ENCODE data around the gene TFE3. TPM values are rescaled to one million over a fixed set of nuclear protein-coding genes. Genes with fewer than 3 reads are reported as not detected.

TFE3 gene
- total RNA-seq, 1 experiment from 2014 or later = 71.7 TPM

DNA sequence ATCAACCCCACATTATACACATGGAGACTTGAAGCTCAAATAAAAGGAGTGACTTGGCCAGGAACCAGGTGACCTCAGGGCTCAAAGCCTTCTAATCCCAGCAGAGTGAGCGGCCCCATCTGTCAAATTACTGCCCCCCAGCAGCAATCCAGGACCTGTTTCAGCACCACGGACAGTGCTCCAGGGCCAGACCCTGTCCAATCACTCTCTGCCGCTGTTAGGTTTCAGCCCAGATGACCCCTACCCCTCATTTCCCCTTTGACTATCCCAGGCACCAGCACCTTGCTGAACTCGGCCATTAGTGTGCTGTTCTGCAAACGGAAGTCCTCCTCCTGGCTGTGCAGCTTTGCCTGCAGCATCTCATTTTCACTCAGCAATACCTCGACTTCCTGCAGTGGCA is 46.2 kb downstream of the TFE3 start:
- intact Hi-C loops (cut with micrococcal nuclease) = no loop called here
- no peak for DNase-seq (ENCODE audit: unreplicated experiment)
- Mint-ChIP-seq H3K27me3 (ENCODE audit: insufficient read depth, unreplicated experiment) (no peaks in the 10 kb centered on the region), H3K4me3 (ENCODE audit: unreplicated experiment) (no peak overlapping the region), H3K36me3 (ENCODE audit: insufficient read depth, unreplicated experiment) (peaks cover 49% of the 10 kb centered on the region), H3K4me1 (ENCODE audit: insufficient read depth, unreplicated experiment) (peaks cover 10% of the 10 kb centered on the region), H3K9me3 (ENCODE audit: unreplicated experiment) (no peaks in the 10 kb centered on the region), H3K27ac (ENCODE audit: low read depth, unreplicated experiment) (no peak overlapping the region)
- TF ChIP-seq, protein P1, sequence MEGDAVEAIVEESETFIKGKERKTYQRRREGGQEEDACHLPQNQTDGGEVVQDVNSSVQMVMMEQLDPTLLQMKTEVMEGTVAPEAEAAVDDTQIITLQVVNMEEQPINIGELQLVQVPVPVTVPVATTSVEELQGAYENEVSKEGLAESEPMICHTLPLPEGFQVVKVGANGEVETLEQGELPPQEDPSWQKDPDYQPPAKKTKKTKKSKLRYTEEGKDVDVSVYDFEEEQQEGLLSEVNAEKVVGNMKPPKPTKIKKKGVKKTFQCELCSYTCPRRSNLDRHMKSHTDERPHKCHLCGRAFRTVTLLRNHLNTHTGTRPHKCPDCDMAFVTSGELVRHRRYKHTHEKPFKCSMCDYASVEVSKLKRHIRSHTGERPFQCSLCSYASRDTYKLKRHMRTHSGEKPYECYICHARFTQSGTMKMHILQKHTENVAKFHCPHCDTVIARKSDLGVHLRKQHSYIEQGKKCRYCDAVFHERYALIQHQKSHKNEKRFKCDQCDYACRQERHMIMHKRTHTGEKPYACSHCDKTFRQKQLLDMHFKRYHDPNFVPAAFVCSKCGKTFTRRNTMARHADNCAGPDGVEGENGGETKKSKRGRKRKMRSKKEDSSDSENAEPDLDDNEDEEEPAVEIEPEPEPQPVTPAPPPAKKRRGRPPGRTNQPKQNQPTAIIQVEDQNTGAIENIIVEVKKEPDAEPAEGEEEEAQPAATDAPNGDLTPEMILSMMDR (IDR thresholded peaks at IDR 0.05; ENCODE audit: unreplicated experiment) = no peak
- BruUV-seq (replicated peaks) = no TSS peak
- ChIA-PET CTCF (no interaction called here), POLR2A (interaction anchor here (0.7 kb wide), 2 partner anchors 21 to 394 kb away, joined by 3 read pairs; no protein-coding TSS in a partner anchor)

DNA sequence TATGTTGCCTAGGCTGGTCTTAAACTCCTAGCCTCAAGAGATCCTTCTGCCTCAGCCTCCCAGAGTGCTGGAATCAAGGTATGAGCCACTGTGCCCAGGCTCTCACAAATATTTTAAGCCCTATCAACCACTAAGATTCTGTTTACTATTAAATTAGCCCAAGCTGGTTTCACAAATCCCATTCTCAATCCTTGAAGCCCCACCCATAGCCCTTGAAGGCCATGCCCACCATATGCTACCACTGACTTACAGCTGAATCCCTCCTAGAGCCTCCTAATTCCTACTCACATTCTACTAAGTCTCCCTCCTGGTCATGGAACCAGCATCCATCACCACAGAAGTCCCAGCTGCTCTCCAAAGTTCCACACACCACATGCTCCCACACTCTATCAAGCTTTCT is 50.8 kb downstream of the TFE3 start:
- ChIA-PET POLR2A (interaction anchor here (0.8 to 1.0 kb wide), 2 partner anchors 10 to 34 kb away, joined by 3 read pairs; partner anchors contain the start of gene GRIPAP1), CTCF (interaction anchor here (1.4 kb wide), 1 partner anchor 18 kb away, joined by 3 read pairs; no protein-coding TSS in a partner anchor)
- Mint-ChIP-seq H3K9me3 (ENCODE audit: unreplicated experiment) (no peaks in the 10 kb centered on the region), H3K4me1 (ENCODE audit: insufficient read depth, unreplicated experiment) (no peaks in the 10 kb centered on the region), H3K4me3 (ENCODE audit: unreplicated experiment) (no peak overlapping the region), H3K27ac (ENCODE audit: low read depth, unreplicated experiment) (no peak overlapping the region), H3K36me3 (ENCODE audit: insufficient read depth, unreplicated experiment) (peaks cover 37% of the 10 kb centered on the region), H3K27me3 (ENCODE audit: insufficient read depth, unreplicated experiment) (no peaks in the 10 kb centered on the region)
- no TSS peak for BruUV-seq (replicated peaks)
- TF ChIP-seq, protein P1 (IDR thresholded peaks at IDR 0.05; ENCODE audit: unreplicated experiment) = no peak
- no peak for DNase-seq (ENCODE audit: unreplicated experiment)
- intact Hi-C loops (cut with micrococcal nuclease) = no loop called here

DNA sequence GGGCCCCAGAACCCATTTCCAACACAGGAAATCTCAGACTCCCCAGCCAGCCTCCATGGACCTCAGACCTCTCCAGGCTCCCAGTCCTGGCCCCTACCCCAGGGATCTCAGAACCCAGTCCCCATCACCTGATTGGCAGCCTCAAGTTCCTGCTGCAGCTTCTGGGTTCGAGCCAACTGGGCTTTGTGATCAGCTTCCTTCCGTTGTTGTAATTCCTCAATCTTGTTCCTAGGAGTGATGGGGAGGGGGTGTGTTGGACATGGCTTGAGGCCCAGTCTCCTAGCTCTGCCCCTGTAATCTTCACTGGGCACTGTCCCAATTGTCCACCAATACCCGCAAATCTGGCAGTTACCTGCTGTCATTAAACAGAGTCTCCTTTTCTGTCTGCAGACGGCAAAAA is 53.7 kb downstream of the TFE3 start:
- no TSS peak for BruUV-seq (replicated peaks)
- DNase-seq (ENCODE audit: unreplicated experiment) = no peak
- Mint-ChIP-seq H3K27me3 (ENCODE audit: insufficient read depth, unreplicated experiment) (no peaks in the 10 kb centered on the region), H3K4me3 (ENCODE audit: unreplicated experiment) (no peak overlapping the region), H3K36me3 (ENCODE audit: insufficient read depth, unreplicated experiment) (peaks cover 27% of the 10 kb centered on the region), H3K9me3 (ENCODE audit: unreplicated experiment) (no peaks in the 10 kb centered on the region), H3K4me1 (ENCODE audit: insufficient read depth, unreplicated experiment) (no peaks in the 10 kb centered on the region), H3K27ac (ENCODE audit: low read depth, unreplicated experiment) (no peak overlapping the region)
- CTCF ChIA-PET = interaction anchor here (0.5 kb wide), 1 partner anchor 301 kb away, joined by 3 read pairs; no protein-coding TSS in a partner anchor
- intact Hi-C loops (cut with micrococcal nuclease) = no loop called here
- POLR2A ChIA-PET = no interaction called here
- TF ChIP-seq, protein P1 (IDR thresholded peaks at IDR 0.05; ENCODE audit: unreplicated experiment) = no peak

DNA sequence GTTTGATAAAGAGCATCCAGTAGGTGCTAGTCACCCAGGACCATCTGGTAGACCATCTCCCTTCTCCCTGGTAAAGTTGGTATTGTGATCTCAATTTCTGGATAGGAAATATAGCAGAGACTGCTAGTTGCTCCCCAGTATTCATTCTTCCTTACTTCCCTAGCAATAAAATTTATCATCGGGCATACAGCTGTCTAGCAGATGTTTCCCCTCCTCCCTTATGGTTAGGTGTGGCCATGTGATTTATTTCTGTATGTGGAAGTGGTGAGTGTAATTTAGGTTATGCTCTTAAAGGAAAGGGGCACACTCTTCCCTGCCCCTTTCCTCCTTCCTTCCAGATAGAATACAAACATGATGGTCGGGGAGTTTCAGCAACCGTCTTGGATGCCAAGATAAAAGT is 59.3 kb downstream of the TFE3 start:
- Mint-ChIP-seq H3K4me1 (ENCODE audit: insufficient read depth, unreplicated experiment) (no peaks in the 10 kb centered on the region), H3K36me3 (ENCODE audit: insufficient read depth, unreplicated experiment) (peaks cover 28% of the 10 kb centered on the region), H3K27ac (ENCODE audit: low read depth, unreplicated experiment) (no peak overlapping the region), H3K4me3 (ENCODE audit: unreplicated experiment) (no peak overlapping the region), H3K27me3 (ENCODE audit: insufficient read depth, unreplicated experiment) (no peaks in the 10 kb centered on the region), H3K9me3 (ENCODE audit: unreplicated experiment) (peaks cover 12% of the 10 kb centered on the region)
- intact Hi-C loops (cut with micrococcal nuclease) = no loop called here
- ChIA-PET CTCF (no interaction called here), POLR2A (no interaction called here)
- TF ChIP-seq, protein P1 (IDR thresholded peaks at IDR 0.05; ENCODE audit: unreplicated experiment) = no peak
- BruUV-seq (replicated peaks) = no TSS peak
- no peak for DNase-seq (ENCODE audit: unreplicated experiment)

Measured in MCF 10A (cell line).